ACC112 (cell line): ENCODE data around the gene ACSM5.
"Not testable (repeated sequence)": the region's sequence is repeated elsewhere in the genome, so short reads cannot be mapped to it uniquely, and the experiment has no call there.

Experiments
- H2AFZ ChIP-seq: fragments of 200-600 bp; sonication (generic); one replicate; pipeline ENCODE4 v1.6.0; 2017; ENCODE audit warnings: antibody characterized with exemption, low read length; ENCODE audit not compliant: unreplicated experiment
- H3K27ac ChIP-seq: fragments of 200-600 bp; sonication (generic); 2 replicates; pipeline ENCODE4 v1.5.1; 2014; ENCODE audit warnings: low read depth, mild to moderate bottlenecking, antibody characterized with exemption, low read length, moderate library complexity
- H3K27me3 ChIP-seq: fragments of 200-600 bp; sonication (generic); 2 replicates; pipeline ENCODE4 v1.6.1; 2014; ENCODE audit warnings: mild to moderate bottlenecking, antibody characterized with exemption, low read length, moderate library complexity, mixed read lengths; ENCODE audit not compliant: insufficient read depth
- H3K36me3 ChIP-seq: fragments of 200-600 bp; sonication (generic); 2 replicates; pipeline ENCODE4 v1.6.1; 2016; ENCODE audit warnings: mild to moderate bottlenecking, antibody characterized with exemption, low read length, moderate library complexity, mixed read lengths; ENCODE audit not compliant: insufficient read depth
- H3K4me1 ChIP-seq: fragments of 200-600 bp; sonication (generic); one replicate; pipeline ENCODE4 v1.6.1; 2016; ENCODE audit warnings: low read length, mixed read lengths; ENCODE audit not compliant: insufficient read depth, unreplicated experiment, control insufficient read depth
- H3K4me3 ChIP-seq: fragments of 200-600 bp; sonication (generic); 2 replicates; pipeline ENCODE4 v1.5.1; 2014; ENCODE audit warnings: mild to moderate bottlenecking, low read depth, low read length
- H3K79me2 ChIP-seq: fragments of 200-600 bp; sonication (generic); one replicate; pipeline ENCODE4 v1.6.0; 2016; ENCODE audit warnings: low read length; ENCODE audit not compliant: control insufficient read depth, unreplicated experiment, insufficient read depth

ACSM5 gene

GRCh38 chr16:20451364-20451763 is 42.0 kb downstream of the ACSM5 start, which contains the start of gene ACSM2A:
Gene ACSM2A, plus strand, starts transcription at chr16:20451521. Its CDS starts 8,594 bp downstream, at chr16:20460115.
- H3K4me3 ChIP-seq, H2AFZ ChIP-seq, H3K36me3 ChIP-seq, H3K27ac ChIP-seq, H3K4me1 ChIP-seq, H3K79me2 ChIP-seq, H3K27me3 ChIP-seq: not testable (repeated sequence)

- H3K36me3 ChIP-seq, H3K79me2 ChIP-seq, H3K4me3 ChIP-seq, H3K27me3 ChIP-seq, H2AFZ ChIP-seq, H3K4me1 ChIP-seq, H3K27ac ChIP-seq: not testable (repeated sequence)
Observed at GRCh38 chr16:20453633-20454032, 44.3 kb downstream of the ACSM5 start.

GRCh38 chr16:20459227-20459626 is 49.9 kb downstream of the ACSM5 start:
- not testable (repeated sequence) for H3K36me3 ChIP-seq, H3K4me1 ChIP-seq, H3K4me3 ChIP-seq, H3K27me3 ChIP-seq, H3K27ac ChIP-seq, H3K79me2 ChIP-seq, H2AFZ ChIP-seq

- not testable (repeated sequence) for H2AFZ ChIP-seq, H3K4me3 ChIP-seq, H3K27me3 ChIP-seq, H3K27ac ChIP-seq, H3K79me2 ChIP-seq, H3K4me1 ChIP-seq, H3K36me3 ChIP-seq
Observed at GRCh38 chr16:20460313-20460712, 51.0 kb downstream of the ACSM5 start.

GRCh38 chr16:20468954-20469353 is 59.6 kb downstream of the ACSM5 start:
- not testable (repeated sequence) for H3K4me3 ChIP-seq, H2AFZ ChIP-seq, H3K36me3 ChIP-seq, H3K4me1 ChIP-seq, H3K27ac ChIP-seq, H3K27me3 ChIP-seq, H3K79me2 ChIP-seq

GRCh38 chr16:20469930-20470329 is 60.6 kb downstream of the ACSM5 start:
- not testable (repeated sequence) for H3K27ac ChIP-seq, H2AFZ ChIP-seq, H3K4me3 ChIP-seq, H3K4me1 ChIP-seq, H3K36me3 ChIP-seq, H3K27me3 ChIP-seq, H3K79me2 ChIP-seq

- H3K36me3 ChIP-seq, H3K27ac ChIP-seq, H3K4me3 ChIP-seq, H3K4me1 ChIP-seq, H3K27me3 ChIP-seq, H2AFZ ChIP-seq, H3K79me2 ChIP-seq: not testable (repeated sequence)
Observed at GRCh38 chr16:20470732-20471131, 61.4 kb downstream of the ACSM5 start.

GRCh38 chr16:20477188-20477744 is 67.9 kb downstream of the ACSM5 start:
- not testable (repeated sequence) for H3K4me3 ChIP-seq, H3K4me1 ChIP-seq, H3K36me3 ChIP-seq, H3K27ac ChIP-seq, H3K79me2 ChIP-seq, H3K27me3 ChIP-seq, H2AFZ ChIP-seq

GRCh38 chr16:20483989-20484388 is 74.7 kb downstream of the ACSM5 start:
- not testable (repeated sequence) for H3K27ac ChIP-seq, H2AFZ ChIP-seq, H3K79me2 ChIP-seq, H3K4me1 ChIP-seq, H3K36me3 ChIP-seq, H3K27me3 ChIP-seq, H3K4me3 ChIP-seq

- H3K79me2 ChIP-seq: no peaks in the 10 kb centered on the region
- no peak overlapping the region for H2AFZ ChIP-seq
- H3K27me3 ChIP-seq: no peaks in the 10 kb centered on the region
- no peak overlapping the region for H3K4me3 ChIP-seq
- no peaks in the 10 kb centered on the region for H3K4me1 ChIP-seq
- no peak overlapping the region for H3K27ac ChIP-seq
- H3K36me3 ChIP-seq: no peaks in the 10 kb centered on the region
Observed at GRCh38 chr16:20484726-20485125, 75.4 kb downstream of the ACSM5 start.

GRCh38 chr16:20485408-20485807 is 76.1 kb downstream of the ACSM5 start:
- Histone ChIP-seq H3K79me2 (no peaks in the 10 kb centered on the region), H2AFZ (no peak overlapping the region), H3K27me3 (no peaks in the 10 kb centered on the region), H3K4me1 (no peaks in the 10 kb centered on the region), H3K4me3 (no peak overlapping the region), H3K27ac (no peak overlapping the region), H3K36me3 (no peaks in the 10 kb centered on the region)
